SJSA1 (cell line): ENCODE results near the gene HAND1. TPM values are rescaled to one million over a fixed set of nuclear protein-coding genes. Genes with fewer than 3 reads are reported as not detected.

Source experiments
- DNase-seq, 2 experiments: peaks; one replicate each; pipeline ENCODE4 v3.0.0-alpha.2; 2015 to 2020; ENCODE audit warnings: low spot score in 2 of 2, low read depth in 1 of 2
- H3K27ac ChIP-seq: fragments of 250-450 bp; sonication (Bioruptor Pico); 2 replicates; pipeline ENCODE4 v1.5.1; 2020; ENCODE audit warnings: mild to moderate bottlenecking, moderate library complexity
- H3K27me3 ChIP-seq: fragments of 250-450 bp; sonication (Bioruptor Pico); replicated peaks from 2 replicates; pipeline ENCODE4 v1.5.1; 2020; ENCODE audit warnings: mild to moderate bottlenecking, moderate library complexity
- H3K36me3 ChIP-seq: fragments of 250-450 bp; sonication (Bioruptor Pico); 2 replicates; pipeline ENCODE4 v1.5.1; 2020; ENCODE audit warnings: mild to moderate bottlenecking
- H3K4me1 ChIP-seq: fragments of 250-450 bp; sonication (Bioruptor Pico); replicated peaks from 2 replicates; pipeline ENCODE4 v1.6.1; 2021; ENCODE audit warnings: mild to moderate bottlenecking
- H3K4me3 ChIP-seq: fragments of 250-450 bp; sonication (Bioruptor Pico); 2 replicates; pipeline ENCODE4 v1.5.1; 2020; ENCODE audit warnings: mild to moderate bottlenecking
- H3K9me3 ChIP-seq: fragments of 250-450 bp; sonication (Bioruptor Pico); replicated peaks from 2 replicates; pipeline ENCODE4 v1.5.1; 2020; ENCODE audit warnings: mild to moderate bottlenecking
- total RNA-seq: library from RNA; depleted of rRNA; stranded (reverse); fragments of >200 nt; shearing (Covaris generic); gene quantifications from 2 replicates; pipeline ENCODE4 v1.2.3, GENCODE V29; 2014

Gene HAND1
- total RNA-seq, 1 experiment from 2014 or later: not detected

DNA sequence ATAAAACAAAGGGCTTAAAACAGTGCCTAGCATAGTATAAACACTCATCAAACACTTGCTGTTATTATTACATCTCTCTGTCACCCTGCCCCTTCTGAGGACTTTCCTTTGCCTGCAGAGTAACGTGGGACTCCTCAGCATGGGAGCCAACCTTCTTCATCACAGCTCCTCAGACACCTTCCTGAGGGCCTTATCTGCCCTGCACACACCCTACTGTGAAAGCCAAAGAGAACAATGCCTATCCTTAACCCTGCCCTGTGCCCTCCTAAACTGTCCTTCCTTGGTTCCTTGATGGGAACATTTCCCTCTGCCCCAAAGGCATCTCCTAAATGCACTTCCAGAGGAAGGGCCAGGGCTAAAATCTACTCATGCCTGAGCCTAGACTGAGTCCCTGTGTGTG is 20.6 kb upstream of the HAND1 start:
- Histone ChIP-seq H3K27ac (no peak overlapping the region), H3K9me3 (no peaks in the 10 kb centered on the region), H3K27me3 (peaks cover 49% of the 10 kb centered on the region), H3K36me3 (no peaks in the 10 kb centered on the region), H3K4me1 (peaks cover 12% of the 10 kb centered on the region), H3K4me3 (no peak overlapping the region)
- no peak for DNase-seq

- Histone ChIP-seq H3K27me3 (peaks cover 60% of the 10 kb centered on the region), H3K27ac (no peak overlapping the region), H3K36me3 (no peaks in the 10 kb centered on the region), H3K9me3 (no peaks in the 10 kb centered on the region), H3K4me3 (no peak overlapping the region), H3K4me1 (no peaks in the 10 kb centered on the region)
- no peak for DNase-seq
These were observed 16.0 kb upstream of the HAND1 start for GRCh38 chr5:154494036-154494435.

- Histone ChIP-seq H3K27me3 (peaks cover 65% of the 10 kb centered on the region), H3K9me3 (no peaks in the 10 kb centered on the region), H3K4me1 (no peaks in the 10 kb centered on the region), H3K4me3 (no peak overlapping the region), H3K27ac (no peak overlapping the region), H3K36me3 (no peaks in the 10 kb centered on the region)
- DNase-seq: no peak
These were observed 15.2 kb upstream of the HAND1 start for GRCh38 chr5:154493274-154493673.

DNA sequence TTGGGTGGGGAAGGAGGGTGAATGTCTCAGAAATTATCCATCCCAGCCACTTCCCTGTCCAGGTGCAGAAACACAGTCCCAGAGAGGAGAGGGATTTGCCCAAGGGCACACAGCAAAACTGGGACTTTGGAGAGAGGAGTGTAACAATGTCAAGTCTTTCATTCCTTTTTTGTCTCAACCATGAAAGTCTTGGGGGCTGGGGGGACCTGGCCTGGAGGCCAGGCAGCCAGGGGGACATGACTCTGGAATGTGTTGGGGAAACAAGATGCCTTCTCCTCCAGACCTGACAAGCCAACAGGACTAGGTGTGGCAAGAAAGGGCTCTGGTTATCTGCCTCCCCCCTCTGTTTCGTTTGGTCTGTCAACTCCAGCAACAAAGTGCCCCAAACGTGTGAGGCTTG is 13.9 kb upstream of the HAND1 start:
- DNase-seq: no peak
- no peak overlapping the region for H3K27ac ChIP-seq
- no peak overlapping the region for H3K4me3 ChIP-seq
- H3K9me3 ChIP-seq: no peaks in the 10 kb centered on the region
- H3K27me3 ChIP-seq: peaks cover 76% of the 10 kb centered on the region
- H3K4me1 ChIP-seq: no peaks in the 10 kb centered on the region
- no peaks in the 10 kb centered on the region for H3K36me3 ChIP-seq

- H3K4me1 ChIP-seq: no peaks in the 10 kb centered on the region
- peaks cover 85% of the 10 kb centered on the region for H3K27me3 ChIP-seq
- H3K4me3 ChIP-seq: no peak overlapping the region
- H3K36me3 ChIP-seq: no peaks in the 10 kb centered on the region
- no peaks in the 10 kb centered on the region for H3K9me3 ChIP-seq
- no peak for DNase-seq
- no peak overlapping the region for H3K27ac ChIP-seq
These were observed 9.5 kb upstream of the HAND1 start for GRCh38 chr5:154487541-154487940.

DNA sequence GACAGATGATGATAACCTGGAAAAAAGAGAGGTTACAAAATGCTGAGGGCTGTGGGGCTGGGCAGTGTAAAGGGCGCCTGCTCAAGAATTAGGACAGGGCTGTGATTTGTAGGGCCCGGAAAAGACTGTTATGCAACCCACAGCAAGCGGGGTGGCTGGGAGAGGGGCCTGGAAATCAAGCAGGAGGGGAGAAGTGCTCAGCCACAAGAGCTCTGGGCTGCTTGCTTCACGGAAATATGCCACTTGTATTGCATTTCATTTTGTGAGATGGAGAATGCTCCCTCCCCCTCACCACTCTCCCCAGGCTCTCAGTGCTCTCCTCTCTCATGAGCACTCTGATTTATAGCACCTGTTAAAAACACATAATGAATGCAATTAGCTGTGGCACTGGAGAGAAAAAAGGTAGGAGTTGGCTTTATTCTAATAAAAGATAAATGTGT is 8.4 kb upstream of the HAND1 start:
- Histone ChIP-seq H3K36me3 (no peaks in the 10 kb centered on the region), H3K27ac (no peak overlapping the region), H3K4me1 (no peaks in the 10 kb centered on the region), H3K27me3 (peaks cover 92% of the 10 kb centered on the region), H3K4me3 (no peak overlapping the region), H3K9me3 (no peaks in the 10 kb centered on the region)
- DNase-seq: no peak

GRCh38 chr5:154485850-154486426 is 7.9 kb upstream of the HAND1 start:
- Histone ChIP-seq H3K27me3 (peaks cover 97% of the 10 kb centered on the region), H3K4me3 (no peak overlapping the region), H3K36me3 (no peaks in the 10 kb centered on the region), H3K4me1 (no peaks in the 10 kb centered on the region), H3K27ac (no peak overlapping the region), H3K9me3 (no peaks in the 10 kb centered on the region)
- no peak for DNase-seq

DNA sequence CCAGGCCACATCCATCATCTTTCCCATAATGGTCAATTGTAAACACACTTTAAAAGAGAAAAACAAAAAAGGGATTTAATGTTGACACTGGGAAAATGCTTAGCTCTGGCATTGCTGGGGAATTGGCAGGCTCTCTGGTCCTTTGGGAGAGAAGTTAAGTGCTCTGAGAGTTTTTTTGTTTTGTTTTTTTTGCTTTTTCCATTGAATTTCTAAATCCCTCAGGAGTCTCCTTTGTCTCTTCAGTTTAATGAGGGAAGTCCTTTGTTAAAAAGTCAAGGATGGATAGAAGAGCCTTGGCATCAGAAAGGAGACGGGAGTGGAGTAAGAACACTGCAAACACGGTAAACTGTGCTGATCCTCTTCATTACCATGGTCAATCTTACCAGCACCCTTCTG is 7.1 kb upstream of the HAND1 start:
- Histone ChIP-seq H3K4me1 (peaks cover 2% of the 10 kb centered on the region), H3K4me3 (no peak overlapping the region), H3K27me3 (peaks cover 97% of the 10 kb centered on the region), H3K36me3 (no peaks in the 10 kb centered on the region), H3K27ac (no peak overlapping the region), H3K9me3 (no peaks in the 10 kb centered on the region)
- no peak for DNase-seq

- H3K36me3 ChIP-seq: no peaks in the 10 kb centered on the region
- H3K4me1 ChIP-seq: peaks cover 7% of the 10 kb centered on the region
- no peaks in the 10 kb centered on the region for H3K9me3 ChIP-seq
- no peak overlapping the region for H3K4me3 ChIP-seq
- H3K27ac ChIP-seq: no peak overlapping the region
- peaks cover 97% of the 10 kb centered on the region for H3K27me3 ChIP-seq
- no peak for DNase-seq
These were observed 6.5 kb upstream of the HAND1 start for GRCh38 chr5:154484393-154485095.

- peaks cover 12% of the 10 kb centered on the region for H3K4me1 ChIP-seq
- no peaks in the 10 kb centered on the region for H3K36me3 ChIP-seq
- no peak overlapping the region for H3K4me3 ChIP-seq
- no peak for DNase-seq
- H3K27me3 ChIP-seq: peaks cover 97% of the 10 kb centered on the region
- H3K9me3 ChIP-seq: no peaks in the 10 kb centered on the region
- no peak overlapping the region for H3K27ac ChIP-seq
These were observed 5.8 kb upstream of the HAND1 start for GRCh38 chr5:154483654-154484392.

- Histone ChIP-seq H3K36me3 (no peaks in the 10 kb centered on the region), H3K4me1 (peaks cover 15% of the 10 kb centered on the region), H3K27me3 (peaks cover 100% of the 10 kb centered on the region), H3K27ac (no peak overlapping the region), H3K9me3 (no peaks in the 10 kb centered on the region), H3K4me3 (no peak overlapping the region)
- no peak for DNase-seq
These were observed 4.8 kb upstream of the HAND1 start for GRCh38 chr5:154482528-154483449.

GRCh38 chr5:154481584-154482381 is 3.8 kb upstream of the HAND1 start:
- peaks cover 100% of the 10 kb centered on the region for H3K27me3 ChIP-seq
- no peak overlapping the region for H3K27ac ChIP-seq
- DNase-seq: no peak
- no peaks in the 10 kb centered on the region; the same call in 1 of the 2 replicates for H3K9me3 ChIP-seq
- H3K4me1 ChIP-seq: peaks cover 21% of the 10 kb centered on the region
- no peak overlapping the region for H3K4me3 ChIP-seq
- no peaks in the 10 kb centered on the region for H3K36me3 ChIP-seq

DNA sequence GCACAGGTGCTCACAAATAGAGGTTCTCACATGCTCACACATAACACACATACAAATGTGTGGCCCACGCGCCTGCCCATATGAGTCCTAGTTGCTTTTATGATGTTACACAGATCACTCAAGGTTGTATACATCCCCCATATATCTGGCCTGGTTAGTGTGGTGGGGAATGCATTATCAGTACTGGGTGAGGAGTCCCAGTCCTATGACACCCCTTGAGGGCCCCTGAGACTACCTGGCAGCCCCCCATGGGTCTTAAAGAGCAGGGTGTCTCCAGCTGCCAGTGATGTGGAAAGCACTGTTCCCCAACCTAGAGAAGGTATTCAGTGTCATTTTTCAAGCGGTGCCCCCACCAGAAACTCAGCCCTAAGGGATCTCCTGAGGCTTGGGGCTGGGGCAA is 2.8 kb upstream of the HAND1 start:
- Histone ChIP-seq H3K4me1 (peaks cover 21% of the 10 kb centered on the region), H3K4me3 (no peak overlapping the region), H3K27me3 (peaks cover 100% of the 10 kb centered on the region), H3K27ac (no peak overlapping the region), H3K36me3 (no peaks in the 10 kb centered on the region), H3K9me3 (no peaks in the 10 kb centered on the region; the same call in 1 of the 2 replicates)
- no peak for DNase-seq
